Liver (tissue), 9 donors: ENCODE data around the gene PSMB2. TPM values are rescaled to one million over a fixed set of nuclear protein-coding genes. Genes with fewer than 3 reads are reported as not detected.
A peak's percentile ranks its signal among the peaks of the same experiment; 100 is the strongest.

ENCODE experiments used
- DNase-seq: peaks from one replicate; pipeline ENCODE4 v3.0.0-alpha.2; 2017; ENCODE audit warnings: low spot score
- H3K27ac ChIP-seq, 2 donors: one replicate each; pipeline ENCODE4 v1.7.0; 2013; ENCODE audit warnings: inconsistent platforms in 2 of 2, low read length in 2 of 2, control low read depth in 1 of 2, low read depth in 1 of 2, mild to moderate bottlenecking in 1 of 2
- H3K27me3 ChIP-seq, 4 donors: one replicate each; pipeline versions ENCODE4 v1.6.1 to v1.7.0; 2013; ENCODE audit warnings: low read length in 3 of 4, inconsistent platforms in 1 of 4, mild to moderate bottlenecking in 1 of 4, moderate library complexity in 1 of 4; ENCODE audit not compliant: control insufficient read depth in 4 of 4, insufficient read depth in 4 of 4
- H3K36me3 ChIP-seq, 4 donors: one replicate each; pipeline versions ENCODE4 v1.6.1 to v1.7.0; 2013; ENCODE audit warnings: low read length in 3 of 4, mild to moderate bottlenecking in 3 of 4, low read depth in 1 of 4, moderate library complexity in 1 of 4; ENCODE audit not compliant: control insufficient read depth in 4 of 4, insufficient read depth in 3 of 4
- H3K4me1 ChIP-seq, 4 donors: one replicate each; pipeline versions ENCODE4 v1.6.1 to v1.7.0; 2013; ENCODE audit warnings: low read length in 3 of 4, mild to moderate bottlenecking in 3 of 4, moderate library complexity in 1 of 4; ENCODE audit not compliant: control insufficient read depth in 4 of 4, insufficient read depth in 4 of 4
- H3K4me3 ChIP-seq, 3 donors: one replicate each; pipeline versions ENCODE4 v1.6.1 to v1.7.0; 2013; ENCODE audit warnings: low read length in 3 of 3, control low read depth in 1 of 3, low read depth in 1 of 3, mild to moderate bottlenecking in 1 of 3
- H3K9ac ChIP-seq, 2 donors: one replicate each; pipeline ENCODE4 v1.7.0; 2013; ENCODE audit warnings: low read length in 2 of 2, mild to moderate bottlenecking in 2 of 2, moderate library complexity in 2 of 2, control low read depth in 1 of 2, low read depth in 1 of 2
- H3K9me3 ChIP-seq, 4 donors: one replicate each; pipeline versions ENCODE4 v1.6.1 to v1.7.0; 2013; ENCODE audit warnings: low read length in 3 of 4; ENCODE audit not compliant: control insufficient read depth in 4 of 4
- ATF3 ChIP-seq: IDR thresholded peaks from 2 replicates; pipeline ENCODE4 v1.6.1; 2016; ENCODE audit warnings: antibody characterized with exemption
- CTCF ChIP-seq: fragments of 150-350 bp; IDR thresholded peaks from 2 replicates; pipeline ENCODE4 v1.5.1; 2017; ENCODE audit warnings: improper control_type of control experiment, low read depth, low read length; ENCODE audit not compliant: missing input control
- EGR1 ChIP-seq, 2 donors: IDR thresholded peaks; 2 replicates each; pipeline ENCODE4 v1.6.1; 2016 to 2018; ENCODE audit warnings: antibody characterized with exemption in 2 of 2, low read depth in 2 of 2
- FOXA1 ChIP-seq: IDR thresholded peaks from 2 replicates; pipeline ENCODE4 v1.6.1; 2016; ENCODE audit warnings: antibody characterized with exemption
- FOXA2 ChIP-seq: IDR thresholded peaks from 2 replicates; pipeline ENCODE4 v1.6.1; 2016; ENCODE audit warnings: antibody characterized with exemption
- HNF4A ChIP-seq, 2 donors: conservative IDR thresholded peaks; 2 replicates each; pipeline ENCODE4 v1.6.1; 2016; ENCODE audit warnings: antibody characterized with exemption in 2 of 2, mild to moderate bottlenecking in 2 of 2
- JUND ChIP-seq, 2 donors: IDR thresholded peaks; 2 replicates each; pipeline ENCODE4 v1.6.1; 2016; ENCODE audit warnings: antibody characterized with exemption in 2 of 2
- RAD21 ChIP-seq, 2 donors: IDR thresholded peaks; 2 replicates each; pipeline ENCODE4 v1.6.1; 2016; ENCODE audit warnings: antibody characterized with exemption in 2 of 2, mild to moderate bottlenecking in 2 of 2
- RXRA ChIP-seq, 2 donors: IDR thresholded peaks; 2 replicates each; pipeline ENCODE4 v1.6.1; 2017 to 2018; ENCODE audit warnings: antibody characterized with exemption in 2 of 2, mild to moderate bottlenecking in 1 of 2
- SP1 ChIP-seq: IDR thresholded peaks from 2 replicates; pipeline ENCODE4 v1.6.1; 2018; ENCODE audit warnings: antibody characterized with exemption, mild to moderate bottlenecking
- TAF1 ChIP-seq: conservative IDR thresholded peaks from 2 replicates; pipeline ENCODE4 v1.6.1; 2016; ENCODE audit warnings: antibody characterized with exemption, mild to moderate bottlenecking
- YY1 ChIP-seq: IDR thresholded peaks from 2 replicates; pipeline ENCODE4 v1.6.1; 2016; ENCODE audit warnings: antibody characterized with exemption, mild to moderate bottlenecking
- ZBTB33 ChIP-seq: IDR thresholded peaks from 2 replicates; pipeline ENCODE4 v1.6.1; 2016; ENCODE audit warnings: antibody characterized with exemption
- WGBS: extraction: QIAGEN DNeasy Blood & Tissue Kit; methylation state at CpG from one replicate; pipeline ENCODE4 v1.1.7; 2013; 5-methylcytosine and 5-hydroxymethylcytosine counted together
- polyA plus RNA-seq, 2 donors: library from polyadenylated mRNA; stranded (reverse) in 1 of 2; unstranded in 1 of 2; fragments of 200-250 nt in 1 of 2; fragments of >200 nt in 1 of 2; fragmentation: Nextera tagmentation in 1 of 2; extraction: Ambion mirVana in 1 of 2; gene quantifications; one replicate each; pipeline versions ENCODE4 v1.2.1 to v1.2.3, GENCODE V29; 2013 to 2015
- total RNA-seq, 2 donors: library from RNA; depleted of rRNA; stranded (reverse); fragments of >200 nt; gene quantifications; one replicate each; pipeline ENCODE4 v1.2.3, GENCODE V29; 2014
- donor health status: healthy.
- donor health status: healthy.
- donor health status: healthy.
- donor health status: healthy.
- donor health status: healthy.

The PSMB2 gene
- total and polyA plus RNA-seq, 4 donors, result 19.1 to 76.6 (median 40.8) TPM

- H3K27ac ChIP-seq, result no peak overlapping the region
- no peaks in the 10 kb centered on the region for H3K36me3 ChIP-seq
- H3K27me3 ChIP-seq, result peaks cover 0 to 2% (median 0%) of the 10 kb centered on the region in 4 donors
- WGBS, result 17% methylated on average over 3 of the region's 3 CpGs
- no peak for TF ChIP-seq RXRA (IDR thresholded peaks at IDR 0.05)
- peak; percentile 17 for TF ChIP-seq CTCF
- TF ChIP-seq RAD21 (IDR thresholded peaks at IDR 0.05), result peak; percentile 34 to 61
- no peaks in the 10 kb centered on the region for H3K9me3 ChIP-seq
- peaks cover 0 to 7% (median 1%) of the 10 kb centered on the region in 4 donors for H3K4me1 ChIP-seq
- H3K9ac ChIP-seq, result no peak overlapping the region
- DNase-seq, result no peak
- no peak overlapping the region for H3K4me3 ChIP-seq
These were observed 4.7 kb upstream of the PSMB2 start for GRCh38 chr1:35646043-35646442.

GRCh38 chr1:35644204-35644603 is 2.9 kb upstream of the PSMB2 start:
- Histone ChIP-seq H3K36me3 (no peaks in the 10 kb centered on the region), H3K27ac (no peak overlapping the region), H3K9me3 (no peaks in the 10 kb centered on the region), H3K4me3 (no peak overlapping the region), H3K27me3 (peaks cover 0 to 2% (median 0%) of the 10 kb centered on the region in 4 donors), H3K9ac (no peak overlapping the region), H3K4me1 (peaks cover 0 to 19% (median 14%) of the 10 kb centered on the region in 4 donors)
- no peak for TF ChIP-seq JUND (IDR thresholded peaks at IDR 0.05)
- TF ChIP-seq FOXA2, result no peak
- DNase-seq, result no peak
- WGBS, result 39% methylated on average over 2 of the region's 2 CpGs

GRCh38 chr1:35642471-35642955 is 1.2 kb upstream of the PSMB2 start:
- H3K4me3 ChIP-seq, result peak overlapping the region; percentile 62 to 99 (median 90)
- peaks cover 2 to 31% (median 25%) of the 10 kb centered on the region in 4 donors for H3K4me1 ChIP-seq
- H3K9ac ChIP-seq, result peak overlapping the region; percentile 87 to 96
- H3K27ac ChIP-seq, result peak overlapping the region; percentile 72 to 93
- no peaks in the 10 kb centered on the region for H3K36me3 ChIP-seq
- TF ChIP-seq ZBTB33 (no peak), SP1 (no peak), RXRA (IDR thresholded peaks at IDR 0.05) (no peak), HNF4A (conservative IDR thresholded peaks at IDR 0.05) (no peak), FOXA1 (no peak), ATF3 (no peak), YY1 (no peak), TAF1 (no peak), EGR1 (IDR thresholded peaks at IDR 0.05; ENCODE audit: low read depth in 2 of 2) (no peak), FOXA2 (no peak), CTCF (no peak)
- no peaks in the 10 kb centered on the region for H3K9me3 ChIP-seq
- peaks cover 0 to 2% (median 0%) of the 10 kb centered on the region in 4 donors for H3K27me3 ChIP-seq
- 18% methylated on average over 14 of the region's 14 CpGs for WGBS
- no peak for DNase-seq
